HL-60/S4 treated with phorbol 12-myristate 13-acetate at 8.2 ng/mL for 4 days and 3 days (cell line): ENCODE results near the gene HYAL4.
"Not testable (repeated sequence)": the region's sequence is repeated elsewhere in the genome, so short reads cannot be mapped to it uniquely, and the experiment has no call there.

Source experiments
- in situ Hi-C: fragments of 300-500 bp; cut with MboI; formaldehyde crosslinking; loops from 2 replicates; pipeline ENCODE4 v1.15.0; 2022; ENCODE audit warnings: low sequenced_read_pairs

HYAL4 gene, protein sequence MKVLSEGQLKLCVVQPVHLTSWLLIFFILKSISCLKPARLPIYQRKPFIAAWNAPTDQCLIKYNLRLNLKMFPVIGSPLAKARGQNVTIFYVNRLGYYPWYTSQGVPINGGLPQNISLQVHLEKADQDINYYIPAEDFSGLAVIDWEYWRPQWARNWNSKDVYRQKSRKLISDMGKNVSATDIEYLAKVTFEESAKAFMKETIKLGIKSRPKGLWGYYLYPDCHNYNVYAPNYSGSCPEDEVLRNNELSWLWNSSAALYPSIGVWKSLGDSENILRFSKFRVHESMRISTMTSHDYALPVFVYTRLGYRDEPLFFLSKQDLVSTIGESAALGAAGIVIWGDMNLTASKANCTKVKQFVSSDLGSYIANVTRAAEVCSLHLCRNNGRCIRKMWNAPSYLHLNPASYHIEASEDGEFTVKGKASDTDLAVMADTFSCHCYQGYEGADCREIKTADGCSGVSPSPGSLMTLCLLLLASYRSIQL

DNA sequence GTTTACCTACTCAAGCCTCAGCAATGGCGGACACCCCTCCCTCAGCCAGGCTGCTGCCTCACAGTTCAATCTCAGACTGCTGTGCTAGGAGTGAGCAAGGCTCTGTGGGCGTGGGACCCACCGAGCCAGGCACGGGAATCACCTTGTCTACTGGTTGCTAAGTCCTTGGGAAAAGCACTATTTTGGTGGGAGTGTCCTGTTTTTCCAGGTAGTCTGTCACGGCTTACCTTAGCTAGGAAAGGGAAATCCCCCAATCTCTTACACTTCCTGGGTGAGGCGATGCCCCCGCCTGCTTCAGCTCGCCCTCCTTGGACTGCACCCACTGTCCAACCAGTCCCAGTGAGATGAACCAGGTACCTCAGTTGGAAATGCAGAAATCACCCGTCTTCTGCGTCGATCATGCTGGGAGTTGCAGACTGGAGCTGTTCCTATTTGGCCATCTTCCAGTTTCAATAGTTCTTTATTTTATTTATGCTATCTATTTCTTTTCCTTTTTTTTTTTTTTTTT, at the start of gene HYAL4:
TSS of gene HYAL4 (plus strand) at position 458 of the 508 bp plus-strand sequence. CDS start 23,105 bp downstream, outside the sequence.
- in situ Hi-C loops = no loop called here

DNA sequence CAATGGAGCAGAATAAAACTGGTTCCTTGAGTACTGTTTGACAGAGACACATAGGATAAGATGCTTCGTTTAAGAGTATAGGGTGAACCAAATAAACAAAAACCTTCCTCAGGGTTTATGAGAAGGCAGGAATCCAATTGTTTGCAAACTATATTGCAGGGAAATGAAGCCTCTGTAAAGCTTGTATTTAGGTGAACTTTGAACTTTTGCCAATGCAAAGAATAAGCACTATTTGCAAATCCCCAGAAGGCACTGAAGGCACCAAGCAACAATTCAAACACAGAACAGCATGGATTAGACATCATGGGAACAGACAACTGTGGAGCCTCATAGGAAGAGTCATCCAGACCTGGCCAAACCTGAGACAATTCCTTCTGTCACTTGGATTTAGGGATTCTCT, 49.1 kb upstream of the HYAL4 start:
- in situ Hi-C loops = no loop called here

DNA sequence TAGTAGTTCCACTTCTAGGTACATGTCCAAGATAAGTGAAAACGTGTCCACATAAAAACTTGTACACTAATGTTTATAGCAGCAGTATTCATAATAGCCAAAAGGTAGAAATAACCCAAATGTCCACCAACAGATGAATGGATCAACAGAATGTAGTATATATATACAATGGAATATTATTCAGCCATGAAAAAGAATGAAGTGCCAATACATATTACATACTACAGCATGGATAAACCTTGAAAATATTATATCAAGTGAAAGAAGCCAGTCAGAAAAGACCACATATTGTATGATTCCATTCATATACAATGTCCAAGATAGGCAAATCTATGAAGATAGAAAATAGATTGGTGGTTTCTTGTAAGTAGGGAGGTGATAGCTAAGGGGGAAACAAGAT, 48.4 kb upstream of the HYAL4 start:
- in situ Hi-C loops = no loop called here

DNA sequence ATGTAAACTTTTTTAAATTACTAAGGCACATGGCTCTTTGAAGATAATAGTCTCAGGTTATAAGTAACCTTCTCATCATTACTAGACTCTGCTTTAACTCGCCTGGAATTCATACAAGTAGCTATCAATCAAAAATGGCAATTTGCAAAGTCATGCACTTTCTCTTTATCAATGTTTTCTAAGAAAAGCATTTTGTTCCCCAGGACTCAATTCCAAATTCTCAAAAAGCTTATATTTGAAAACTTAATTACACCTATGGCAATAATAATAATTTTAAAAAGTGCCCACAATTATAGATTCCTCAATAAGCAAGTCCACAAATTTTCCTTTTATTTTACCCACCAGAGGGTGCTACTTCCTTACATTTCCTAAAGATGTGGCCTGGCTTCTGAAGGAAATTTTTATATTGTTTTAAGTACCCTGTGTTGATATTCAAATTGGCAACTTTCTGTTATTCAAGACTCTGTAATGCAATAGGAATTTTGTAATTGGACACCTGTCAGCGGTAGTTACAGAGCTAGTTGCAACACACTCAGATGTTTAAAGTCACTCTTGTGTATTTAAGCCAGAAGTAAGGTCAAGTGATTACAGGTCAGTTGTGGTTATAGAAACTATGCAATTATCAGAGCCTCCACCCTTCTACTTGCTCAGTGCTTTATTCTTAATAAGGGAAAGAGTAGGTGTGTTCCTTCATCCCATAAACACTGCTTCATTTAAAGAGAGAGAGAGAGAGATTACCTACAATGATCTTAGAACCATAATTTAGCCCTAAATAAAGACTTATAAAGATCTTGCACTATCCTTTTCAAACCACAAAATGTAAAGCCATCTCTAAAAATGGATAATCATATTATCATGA, 47.1 kb upstream of the HYAL4 start:
- in situ Hi-C loops = no loop called here

DNA sequence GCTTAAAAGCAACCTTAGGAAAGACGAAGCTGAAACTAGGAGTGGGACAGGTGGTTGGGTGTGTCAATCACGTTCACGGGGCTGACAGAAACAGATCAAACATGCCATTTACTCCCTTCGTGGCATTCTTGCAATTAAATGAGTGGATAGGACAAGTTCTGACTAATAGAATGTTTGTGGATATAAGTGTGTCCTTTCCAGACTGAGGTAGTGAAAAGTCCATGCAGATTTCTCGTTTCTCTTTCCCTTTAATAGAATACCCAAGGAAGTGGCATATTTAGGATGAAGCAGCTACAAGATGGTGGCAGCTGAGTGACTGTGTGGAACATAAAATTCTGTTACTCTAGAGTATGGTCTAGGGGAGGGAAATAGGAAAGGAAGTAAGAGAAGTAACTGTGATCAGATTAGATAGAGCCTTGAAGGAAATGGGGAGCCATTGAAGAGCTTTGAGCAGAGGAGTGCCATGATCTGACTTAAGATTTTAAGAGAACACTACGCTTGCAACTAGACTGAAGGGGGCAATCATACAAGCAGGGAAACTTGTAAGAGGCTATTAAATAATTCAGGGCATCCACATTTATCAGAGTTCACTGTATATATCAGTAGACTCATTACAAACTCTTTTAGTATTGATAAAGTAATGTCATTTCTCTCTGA, 46.3 kb upstream of the HYAL4 start:
- in situ Hi-C loops = no loop called here

DNA sequence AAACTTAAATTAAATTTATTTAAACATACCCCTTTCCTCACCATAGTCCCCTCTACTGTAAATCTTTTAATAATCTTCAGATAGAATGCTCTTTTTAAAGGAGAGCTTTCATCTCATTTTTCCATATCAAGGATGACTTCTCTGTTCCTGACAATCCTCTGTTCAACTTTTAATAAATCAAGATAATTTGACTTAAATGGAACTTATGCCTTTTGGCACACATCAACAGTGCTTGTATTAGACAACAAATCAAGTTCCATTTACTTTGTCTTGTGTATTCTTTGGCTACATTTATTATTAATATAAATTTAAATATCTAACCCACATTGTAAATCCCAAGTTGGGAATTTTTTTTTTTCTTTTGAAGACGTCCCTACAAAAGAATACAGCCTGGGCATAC, 42.7 kb upstream of the HYAL4 start:
- in situ Hi-C loops = no loop called here

DNA sequence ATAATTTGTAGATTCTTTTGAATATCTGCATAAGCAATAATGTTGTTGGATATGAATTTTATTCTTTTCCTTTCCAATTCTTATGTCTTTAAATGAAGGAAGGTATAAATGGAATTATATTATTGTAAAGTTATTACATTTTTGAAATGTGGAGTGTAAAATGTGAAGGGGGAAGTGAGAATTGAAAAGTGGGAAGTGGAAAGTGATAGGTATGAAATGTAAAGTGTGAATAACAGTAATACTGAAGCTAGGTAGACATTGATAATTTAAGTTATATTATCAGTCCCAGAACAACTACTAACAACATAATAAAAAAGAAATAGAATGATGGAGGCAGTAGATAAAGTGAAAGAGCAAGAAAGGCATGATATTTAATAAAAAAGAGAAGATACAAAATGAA, 39.7 kb upstream of the HYAL4 start:
- in situ Hi-C loops = no loop called here

DNA sequence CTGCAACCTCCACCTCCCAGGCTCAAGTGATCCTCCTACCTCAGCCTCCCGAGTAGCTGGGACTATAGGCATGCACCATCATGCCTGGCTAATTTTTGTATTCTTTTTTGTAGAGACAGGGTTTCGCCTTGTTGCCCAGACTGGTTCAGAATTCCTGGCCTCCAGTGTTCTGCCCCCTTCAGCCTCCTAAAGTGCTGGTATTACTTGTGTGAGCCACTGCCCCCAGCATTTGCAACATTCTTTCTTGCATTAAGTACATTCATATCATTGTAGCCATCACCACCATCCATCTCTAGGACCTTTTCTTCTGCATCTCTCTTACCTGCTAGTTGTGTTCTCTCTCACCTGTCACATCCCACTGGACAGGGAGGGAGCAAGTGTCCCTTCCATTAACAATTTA, 35.5 kb upstream of the HYAL4 start:
- in situ Hi-C loops = no loop called here

DNA sequence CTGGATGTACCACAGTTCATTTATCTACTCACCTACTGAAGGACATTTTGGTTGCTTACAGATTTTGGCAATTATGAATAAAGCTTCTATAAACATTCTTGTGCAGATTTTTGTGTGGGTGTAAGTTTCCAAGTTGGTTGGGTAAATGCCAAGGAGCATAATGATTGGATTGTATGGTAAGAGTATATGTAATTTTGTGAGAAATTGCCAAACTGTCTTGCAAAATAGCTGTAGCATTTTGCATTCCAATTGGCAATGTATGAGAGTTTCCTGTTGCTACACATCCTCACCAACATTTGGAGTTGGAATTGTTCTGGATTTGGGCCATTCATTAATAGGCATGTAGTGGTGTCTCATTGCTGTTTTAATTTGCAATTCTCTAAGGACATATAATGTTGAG, 33.9 kb upstream of the HYAL4 start:
- in situ Hi-C loops = no loop called here

DNA sequence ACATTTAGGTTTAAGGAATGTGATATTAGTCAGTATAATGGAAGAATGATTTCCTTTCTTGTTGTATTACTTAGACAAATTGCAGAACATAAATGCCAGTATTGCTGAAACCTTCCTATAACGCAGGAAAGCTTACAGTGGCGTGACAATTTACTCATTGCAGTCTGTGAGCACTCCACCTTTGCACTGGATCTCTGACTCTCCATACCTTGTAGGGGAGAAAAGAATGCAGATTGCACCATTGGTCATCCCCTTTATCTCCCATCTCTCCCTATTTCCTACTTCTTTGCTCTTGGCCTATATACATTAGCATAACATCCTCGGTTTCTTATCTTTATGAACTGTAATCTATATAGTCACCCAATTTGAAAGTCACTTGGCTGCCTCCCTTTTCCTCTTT, 28.1 kb upstream of the HYAL4 start:
- in situ Hi-C loops = no loop called here

DNA sequence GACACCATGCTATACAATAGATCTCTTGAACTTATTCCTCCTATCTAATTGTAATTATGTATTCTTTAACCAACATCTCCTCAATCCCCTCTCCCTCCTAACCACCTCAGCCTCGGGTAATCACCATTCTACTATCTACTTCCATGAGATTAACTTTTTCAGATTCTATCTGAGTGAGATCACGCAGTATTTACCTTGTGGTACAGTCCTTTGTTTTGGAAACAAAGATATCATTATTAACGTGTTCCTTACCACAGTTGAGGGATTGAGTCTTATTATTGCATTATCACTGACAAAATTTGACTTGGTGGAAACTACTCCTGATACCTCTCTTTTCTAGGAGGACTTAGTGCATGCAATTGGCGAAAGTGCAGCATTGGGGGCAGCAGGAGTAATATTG, 26.0 kb upstream of the HYAL4 start:
- in situ Hi-C loops = no loop called here

DNA sequence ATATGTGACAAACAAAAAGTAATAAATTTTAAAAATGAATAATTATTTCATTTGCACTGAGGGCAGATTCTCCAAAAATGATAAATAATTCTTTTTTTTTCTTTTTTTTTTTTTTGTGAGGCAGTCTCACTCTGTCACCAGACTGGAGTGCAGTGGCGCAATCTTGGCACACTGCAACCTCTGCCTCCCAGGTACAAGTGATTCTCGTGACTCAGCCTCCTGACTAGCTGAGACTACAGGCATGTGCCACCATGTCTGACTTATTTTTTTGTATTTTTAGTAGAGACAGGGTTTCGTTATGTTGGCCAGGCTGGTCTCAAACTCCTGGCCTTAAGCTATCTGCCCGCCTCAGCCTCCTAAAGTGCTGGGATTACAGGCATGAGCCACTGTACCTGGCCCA, 25.2 kb upstream of the HYAL4 start:
- in situ Hi-C loops = not testable (repeated sequence)

DNA sequence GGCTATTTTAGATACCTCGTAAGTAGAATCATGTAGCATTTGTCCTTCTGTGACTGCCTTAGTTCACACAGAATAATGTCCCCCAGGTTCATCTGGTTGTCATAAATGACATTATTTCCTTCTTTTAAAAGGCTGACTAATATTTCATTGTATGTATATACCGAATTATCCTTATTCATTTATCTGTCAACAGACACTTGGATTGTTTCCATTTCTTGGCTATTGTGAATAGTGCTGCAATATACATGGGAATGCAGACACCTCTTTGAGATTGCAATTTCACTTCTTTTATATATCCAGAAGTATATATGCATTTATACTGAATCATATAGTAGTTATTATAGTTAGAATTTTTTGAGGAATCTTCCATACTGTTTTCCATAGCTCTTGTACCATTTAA, 24.1 kb upstream of the HYAL4 start:
- in situ Hi-C loops = no loop called here

DNA sequence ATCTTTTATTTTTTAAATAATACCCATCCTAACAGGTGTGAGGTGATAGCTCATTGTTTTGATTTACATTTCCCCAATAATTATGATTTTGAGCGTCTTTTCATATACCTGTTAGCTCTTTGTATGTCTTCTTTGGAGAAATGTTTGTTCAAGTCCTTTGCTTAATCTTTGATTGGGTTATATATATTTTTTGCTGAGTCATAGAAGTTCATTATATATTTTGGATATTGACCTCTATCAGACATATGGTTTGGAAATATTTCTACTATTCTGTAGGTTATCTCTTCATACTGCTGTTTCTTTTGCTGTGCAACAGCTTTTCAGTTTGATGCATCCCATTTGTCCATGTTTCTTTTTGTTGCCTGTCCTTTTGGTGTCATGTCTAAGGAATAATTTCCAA, 23.6 kb upstream of the HYAL4 start:
- in situ Hi-C loops = no loop called here

DNA sequence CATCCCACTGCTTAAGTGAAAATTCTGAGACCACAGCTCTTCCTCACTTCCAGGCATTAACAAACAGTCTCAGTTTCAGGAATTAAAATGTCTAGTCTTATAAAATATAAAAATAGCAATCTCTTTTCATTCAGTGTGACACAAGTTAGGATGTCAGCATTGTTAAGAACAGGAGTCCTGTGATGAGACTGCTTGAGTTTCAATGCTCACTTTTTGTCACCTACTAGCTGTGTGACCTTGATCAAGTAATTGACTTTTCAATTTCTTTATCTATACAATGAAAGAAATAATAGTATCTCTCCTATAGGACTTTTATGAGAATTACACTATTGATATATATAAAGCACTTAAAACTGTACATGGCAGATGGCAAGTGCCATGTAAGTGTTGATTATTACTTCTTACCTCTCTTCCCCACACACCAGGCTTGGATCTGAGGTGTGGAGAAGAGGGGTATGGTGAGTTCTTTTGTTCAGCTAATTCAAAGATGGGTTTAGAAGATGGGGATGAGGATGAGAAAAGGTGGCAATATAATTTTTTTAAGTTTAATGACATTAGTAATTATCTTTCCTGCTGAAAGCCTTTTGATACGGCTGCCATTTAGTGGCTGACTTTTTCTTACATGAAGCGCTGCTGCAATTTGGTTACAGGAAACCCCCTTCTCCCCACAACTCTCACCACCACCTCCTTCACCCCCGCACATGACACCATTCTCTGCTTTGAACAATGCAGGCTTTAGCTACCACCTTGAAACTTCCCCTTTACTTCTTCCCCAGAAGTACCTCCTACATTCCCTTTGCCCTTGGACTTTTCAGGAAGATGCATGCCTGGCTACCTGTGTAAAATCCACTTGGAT, 20.8 kb upstream of the HYAL4 start:
- in situ Hi-C loops = no loop called here

DNA sequence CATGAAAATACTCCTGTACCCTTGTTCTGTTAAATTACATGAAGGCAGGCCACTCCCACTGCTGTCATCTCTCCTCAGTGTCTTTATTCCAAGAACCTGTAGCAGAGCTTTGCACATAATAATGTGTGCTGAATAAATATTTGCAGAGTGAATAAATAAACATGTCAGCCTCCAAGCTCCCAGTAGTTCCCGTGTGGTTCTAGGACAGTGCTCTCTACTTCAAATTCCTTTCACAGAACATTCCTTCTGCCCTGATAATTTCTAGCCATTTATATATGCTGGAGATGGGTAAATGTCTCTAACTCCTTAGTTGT, 20.3 kb upstream of the HYAL4 start:
- in situ Hi-C loops = no loop called here

DNA sequence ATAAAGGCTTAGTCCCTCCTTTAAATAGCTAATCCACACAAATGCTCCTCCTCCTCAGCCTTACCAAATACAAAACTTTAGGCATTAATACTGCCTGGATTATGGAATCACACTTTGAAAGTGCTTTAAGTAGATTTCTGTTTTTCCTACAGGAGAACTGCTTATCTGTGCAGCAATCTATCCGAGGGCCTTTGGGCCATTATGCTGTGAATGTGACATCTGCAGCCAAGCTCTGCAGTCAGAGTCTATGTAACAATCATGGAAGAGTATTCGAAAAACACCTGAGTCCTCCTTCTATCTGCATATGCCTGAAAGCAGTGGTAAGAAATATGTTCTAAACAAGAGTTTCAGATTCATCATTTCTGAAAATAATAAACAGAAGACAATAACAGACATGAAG, 16.2 kb upstream of the HYAL4 start:
- in situ Hi-C loops = no loop called here

DNA sequence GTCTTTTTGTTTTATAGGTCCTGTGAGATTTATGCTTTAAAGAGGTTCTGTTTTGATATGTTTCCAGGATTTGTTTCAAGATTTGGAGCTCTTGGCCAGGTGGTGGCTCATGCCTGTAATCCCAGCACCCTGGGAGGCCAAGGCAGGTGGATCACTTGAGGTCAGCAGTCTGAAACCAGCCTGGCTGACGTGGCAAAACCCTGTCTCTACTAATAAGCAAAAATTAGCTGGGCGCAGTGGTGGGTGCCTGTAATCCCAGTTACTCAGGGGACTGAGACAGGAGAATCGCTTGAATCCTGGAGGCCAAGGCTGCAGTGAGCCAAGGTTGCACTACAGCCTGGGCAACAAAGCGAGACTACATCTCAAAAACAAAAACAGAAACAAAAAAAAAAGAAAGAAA, 8.3 kb upstream of the HYAL4 start:
- in situ Hi-C loops = no loop called here

DNA sequence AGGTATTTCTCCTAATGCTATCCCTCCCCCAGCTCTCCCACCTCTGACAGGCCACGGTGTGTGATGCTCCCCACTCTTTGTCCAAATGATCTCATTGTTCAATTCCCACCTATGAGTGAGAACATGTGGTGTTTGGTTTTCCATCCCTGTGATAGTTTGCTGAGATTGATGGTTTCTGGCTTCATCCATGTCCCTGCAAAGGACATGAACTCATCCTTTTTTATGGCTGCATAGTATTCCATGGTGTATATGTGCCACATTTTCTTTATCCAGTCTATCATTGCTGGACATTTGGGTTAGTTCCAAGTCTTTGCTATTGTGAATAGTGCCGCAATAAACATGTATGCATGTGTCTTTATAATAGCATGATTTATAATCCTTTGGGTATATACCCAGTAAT, 5.9 kb upstream of the HYAL4 start:
- in situ Hi-C loops = not testable (repeated sequence)

DNA sequence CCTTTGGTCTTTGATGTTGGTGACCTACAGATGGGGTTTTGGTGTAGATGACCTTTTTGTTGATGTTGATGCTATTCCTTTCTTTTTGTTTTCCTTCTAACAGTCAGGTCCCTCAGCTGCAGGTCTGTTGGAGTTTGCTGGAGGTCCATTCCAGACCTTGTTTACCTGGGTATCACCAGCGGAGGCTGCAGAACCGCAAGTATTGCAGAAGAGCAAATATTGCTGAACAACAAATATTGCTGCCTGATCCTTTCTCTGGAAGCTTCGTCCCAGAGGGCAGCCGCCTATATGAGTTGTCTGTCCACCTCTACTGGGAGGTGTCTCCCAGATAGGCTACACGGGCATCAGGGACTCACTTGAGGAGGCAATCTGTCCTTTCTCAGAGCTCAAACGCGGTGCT, 827 bp upstream of the HYAL4 start:
- in situ Hi-C loops = not testable (repeated sequence)

DNA sequence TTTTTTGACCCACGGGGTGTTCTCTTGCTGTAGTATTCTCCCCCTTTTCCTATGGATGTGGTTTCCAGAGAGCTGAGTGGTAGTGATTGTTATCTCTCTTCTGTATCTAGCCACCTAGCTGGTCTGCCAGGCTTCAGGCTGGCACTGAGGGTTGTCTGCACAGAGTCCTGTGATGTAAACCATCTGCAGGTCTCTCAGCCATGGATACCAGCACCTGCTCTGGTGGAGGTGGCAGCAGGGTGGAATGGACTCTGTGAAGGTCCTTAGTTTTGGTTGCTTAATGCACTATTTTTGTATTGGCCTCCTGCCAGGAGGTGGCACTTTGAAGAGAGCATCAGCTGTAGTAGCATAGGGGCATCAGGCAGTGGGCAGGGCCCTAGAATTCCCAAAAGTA, 851 bp downstream of the HYAL4 start:
- in situ Hi-C loops = no loop called here
